Vagina (tissue), 2 donors: ENCODE results near the gene UQCC2. TPM values are rescaled to one million over a fixed set of nuclear protein-coding genes. Genes with fewer than 3 reads are reported as not detected.

Source experiments
- DNase-seq, 2 donors: peaks; one replicate each; pipeline ENCODE4 v3.0.0-alpha.2; 2017; ENCODE audit errors: extremely low spot score in 2 of 2
- H3K27ac ChIP-seq: fragments of 200-600 bp; sonication (generic); one replicate; pipeline ENCODE4 v1.5.1; 2019
- H3K27me3 ChIP-seq: fragments of 200-600 bp; sonication (generic); one replicate; pipeline ENCODE4 v1.5.1; 2019
- H3K36me3 ChIP-seq, 2 donors: fragments of 200-600 bp; sonication (generic); one replicate each; pipeline ENCODE4 v1.5.1; 2017 to 2019
- H3K4me1 ChIP-seq: fragments of 200-600 bp; sonication (generic); one replicate; pipeline ENCODE4 v1.5.1; 2019
- H3K4me3 ChIP-seq, 2 donors: fragments of 200-600 bp; sonication (generic); 1 replicate in 1 of 2; 2 replicates in 1 of 2; pipeline ENCODE4 v1.5.1; 2016 to 2019
- H3K9me3 ChIP-seq: fragments of 200-600 bp; sonication (generic); one replicate; pipeline ENCODE4 v1.5.1; 2019
- POLR2A ChIP-seq, 2 donors: fragments of 450-650 bp; IDR thresholded peaks; one replicate each; pipeline ENCODE4 v1.6.1; 2017; ENCODE audit warnings: antibody characterized with exemption in 2 of 2, mild to moderate bottlenecking in 2 of 2, moderate library complexity in 2 of 2
- POLR2AphosphoS5 ChIP-seq, 2 donors: sonication (generic); formaldehyde crosslinking; IDR thresholded peaks; one replicate each; pipeline ENCODE4 v1.9.0; 2017; ENCODE audit warnings: antibody characterized with exemption in 2 of 2, mild to moderate bottlenecking in 2 of 2, low read depth in 1 of 2; ENCODE audit not compliant: insufficient read depth in 1 of 2
- intact Hi-C: fragments of 100-400 bp; cut with DNase I; formaldehyde crosslinking; loops from one replicate; pipeline ENCODE4 v1.15.1; 2023
- total RNA-seq: library from RNA; depleted of rRNA; stranded (reverse); fragments of >200 nt; gene quantifications from one replicate; pipeline ENCODE4 v1.2.3, GENCODE V29; 2016
- TF ChIP-seq, protein P1 (sequence below), 3 experiments: fragments of 450-650 bp in 2 of 3; fragments of 200-600 bp in 1 of 3; sonication (generic) in 1 of 3; IDR thresholded peaks; one replicate each; pipeline ENCODE4 v1.5.1; 2017 to 2019; ENCODE audit warnings: antibody characterized with exemption in 3 of 3, mild to moderate bottlenecking in 2 of 3, moderate library complexity in 2 of 3

The UQCC2 gene
- total RNA-seq, 1 donor from 2014 or later: 16.2 TPM

DNA sequence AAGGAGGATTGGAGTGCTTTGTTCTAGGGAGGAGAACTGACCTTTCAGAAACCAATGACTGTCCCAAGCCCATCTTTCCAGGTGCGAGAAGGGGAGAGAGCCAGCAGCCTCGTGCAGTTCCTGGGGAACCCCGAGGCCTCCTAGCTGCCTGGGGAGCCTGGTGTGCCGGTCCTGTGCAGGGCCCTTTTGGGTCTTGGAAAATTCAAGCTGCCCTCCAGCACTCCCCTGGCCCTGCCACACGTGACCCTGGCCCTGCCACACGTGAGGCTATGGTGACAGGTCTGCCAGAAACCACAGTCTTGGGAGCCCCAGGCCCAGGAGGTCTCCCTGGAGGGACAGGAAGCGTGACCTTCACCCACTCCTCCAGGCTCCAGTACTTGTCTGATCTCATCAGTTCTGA lies 19.5 kb upstream of the UQCC2 start:
- no peak overlapping the region for H3K4me3 ChIP-seq
- no peaks in the 10 kb centered on the region for H3K36me3 ChIP-seq
- no peaks in the 10 kb centered on the region for H3K27me3 ChIP-seq
- DNase-seq: no peak
- H3K4me1 ChIP-seq: no peaks in the 10 kb centered on the region
- H3K9me3 ChIP-seq: no peaks in the 10 kb centered on the region
- intact Hi-C loops: no loop called here
- H3K27ac ChIP-seq: no peak overlapping the region
- TF ChIP-seq, protein P1, sequence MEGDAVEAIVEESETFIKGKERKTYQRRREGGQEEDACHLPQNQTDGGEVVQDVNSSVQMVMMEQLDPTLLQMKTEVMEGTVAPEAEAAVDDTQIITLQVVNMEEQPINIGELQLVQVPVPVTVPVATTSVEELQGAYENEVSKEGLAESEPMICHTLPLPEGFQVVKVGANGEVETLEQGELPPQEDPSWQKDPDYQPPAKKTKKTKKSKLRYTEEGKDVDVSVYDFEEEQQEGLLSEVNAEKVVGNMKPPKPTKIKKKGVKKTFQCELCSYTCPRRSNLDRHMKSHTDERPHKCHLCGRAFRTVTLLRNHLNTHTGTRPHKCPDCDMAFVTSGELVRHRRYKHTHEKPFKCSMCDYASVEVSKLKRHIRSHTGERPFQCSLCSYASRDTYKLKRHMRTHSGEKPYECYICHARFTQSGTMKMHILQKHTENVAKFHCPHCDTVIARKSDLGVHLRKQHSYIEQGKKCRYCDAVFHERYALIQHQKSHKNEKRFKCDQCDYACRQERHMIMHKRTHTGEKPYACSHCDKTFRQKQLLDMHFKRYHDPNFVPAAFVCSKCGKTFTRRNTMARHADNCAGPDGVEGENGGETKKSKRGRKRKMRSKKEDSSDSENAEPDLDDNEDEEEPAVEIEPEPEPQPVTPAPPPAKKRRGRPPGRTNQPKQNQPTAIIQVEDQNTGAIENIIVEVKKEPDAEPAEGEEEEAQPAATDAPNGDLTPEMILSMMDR (IDR thresholded peaks at IDR 0.05): no peak
- no peak for TF ChIP-seq POLR2AphosphoS5 (IDR thresholded peaks at IDR 0.05; ENCODE audit: insufficient read depth in 1 of 2, low read depth in 1 of 2)
- no peak for TF ChIP-seq POLR2A (IDR thresholded peaks at IDR 0.05)

DNA sequence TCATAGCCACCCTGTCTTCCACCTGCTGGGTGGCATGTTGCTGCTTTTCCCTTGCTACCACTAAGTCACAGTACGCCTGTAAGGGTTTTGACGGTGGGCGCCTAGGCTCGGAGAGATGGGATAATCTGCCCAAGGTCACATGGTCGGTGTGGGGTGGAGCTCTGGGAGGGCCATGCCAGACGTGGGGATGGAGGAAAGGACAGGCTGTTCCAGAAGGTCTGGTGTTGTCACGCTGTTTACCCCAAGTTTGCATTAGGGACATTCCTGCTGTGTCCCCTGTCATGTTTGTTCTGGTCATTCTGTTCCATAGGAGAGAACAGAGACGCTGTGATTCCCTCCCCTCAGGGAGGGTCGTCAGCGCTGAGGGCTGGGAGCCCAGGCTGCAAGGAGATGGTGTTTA lies 19.1 kb upstream of the UQCC2 start:
- Histone ChIP-seq H3K4me3 (no peak overlapping the region), H3K9me3 (no peaks in the 10 kb centered on the region), H3K27ac (no peak overlapping the region), H3K27me3 (no peaks in the 10 kb centered on the region), H3K4me1 (no peaks in the 10 kb centered on the region), H3K36me3 (no peaks in the 10 kb centered on the region)
- TF ChIP-seq, protein P1 (IDR thresholded peaks at IDR 0.05): no peak
- TF ChIP-seq POLR2A (IDR thresholded peaks at IDR 0.05): no peak
- TF ChIP-seq POLR2AphosphoS5 (IDR thresholded peaks at IDR 0.05; ENCODE audit: insufficient read depth in 1 of 2, low read depth in 1 of 2): no peak
- intact Hi-C loops: no loop called here
- DNase-seq: no peak

DNA sequence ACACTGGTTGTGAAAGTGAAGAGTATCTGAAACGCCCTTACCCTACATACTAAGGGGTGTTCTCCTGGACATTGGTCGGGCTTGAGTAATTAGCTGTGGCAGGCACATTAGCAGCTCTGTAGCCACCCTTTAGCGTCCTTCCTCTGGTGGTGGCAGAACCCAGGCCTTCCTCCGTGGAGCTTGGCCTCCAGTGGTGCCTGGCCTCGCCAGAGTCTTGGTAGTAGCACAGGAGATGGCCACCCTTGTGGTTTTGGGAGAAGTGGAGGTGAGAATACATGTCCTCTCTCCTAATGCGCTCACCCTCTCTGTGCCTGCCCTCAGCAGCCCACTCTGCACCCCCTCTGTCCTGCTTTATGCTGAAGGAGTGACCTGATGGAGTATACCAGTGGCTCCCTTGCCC lies 17.6 kb upstream of the UQCC2 start:
- H3K9me3 ChIP-seq: no peaks in the 10 kb centered on the region
- no peak overlapping the region for H3K27ac ChIP-seq
- TF ChIP-seq POLR2A (IDR thresholded peaks at IDR 0.05) (no peak), POLR2AphosphoS5 (IDR thresholded peaks at IDR 0.05; ENCODE audit: insufficient read depth in 1 of 2, low read depth in 1 of 2) (no peak)
- TF ChIP-seq, protein P1 (IDR thresholded peaks at IDR 0.05): no peak
- intact Hi-C loops: no loop called here
- H3K27me3 ChIP-seq: no peaks in the 10 kb centered on the region
- no peak for DNase-seq
- H3K4me1 ChIP-seq: no peaks in the 10 kb centered on the region
- H3K4me3 ChIP-seq: no peak overlapping the region
- H3K36me3 ChIP-seq: no peaks in the 10 kb centered on the region

DNA sequence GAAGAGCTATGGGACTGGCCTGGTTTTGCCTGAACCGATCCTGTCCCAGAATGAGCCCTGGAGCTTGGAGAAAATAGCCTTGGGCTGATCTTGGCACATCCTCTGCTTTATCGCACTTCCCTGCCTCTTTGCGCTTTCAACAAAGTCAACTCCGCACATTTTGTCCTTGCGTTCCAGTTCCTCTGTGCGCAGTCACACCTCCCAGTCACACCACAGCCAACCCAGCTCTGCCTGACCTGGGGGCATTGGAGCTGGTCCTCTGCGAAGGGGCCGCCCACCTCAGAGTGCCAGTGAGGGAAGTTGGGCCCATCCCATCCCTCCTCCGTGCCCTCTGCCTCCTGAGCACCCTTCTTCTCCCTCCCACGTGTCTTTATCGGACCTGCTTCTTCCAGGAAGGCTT lies 16.9 kb upstream of the UQCC2 start:
- no peaks in the 10 kb centered on the region for H3K9me3 ChIP-seq
- intact Hi-C loops: no loop called here
- DNase-seq: no peak
- no peaks in the 10 kb centered on the region for H3K36me3 ChIP-seq
- H3K27me3 ChIP-seq: no peaks in the 10 kb centered on the region
- no peaks in the 10 kb centered on the region for H3K4me1 ChIP-seq
- H3K4me3 ChIP-seq: no peak overlapping the region
- H3K27ac ChIP-seq: no peak overlapping the region
- TF ChIP-seq POLR2A (IDR thresholded peaks at IDR 0.05): no peak
- TF ChIP-seq POLR2AphosphoS5 (IDR thresholded peaks at IDR 0.05; ENCODE audit: insufficient read depth in 1 of 2, low read depth in 1 of 2): no peak
- TF ChIP-seq, protein P1 (IDR thresholded peaks at IDR 0.05): no peak

DNA sequence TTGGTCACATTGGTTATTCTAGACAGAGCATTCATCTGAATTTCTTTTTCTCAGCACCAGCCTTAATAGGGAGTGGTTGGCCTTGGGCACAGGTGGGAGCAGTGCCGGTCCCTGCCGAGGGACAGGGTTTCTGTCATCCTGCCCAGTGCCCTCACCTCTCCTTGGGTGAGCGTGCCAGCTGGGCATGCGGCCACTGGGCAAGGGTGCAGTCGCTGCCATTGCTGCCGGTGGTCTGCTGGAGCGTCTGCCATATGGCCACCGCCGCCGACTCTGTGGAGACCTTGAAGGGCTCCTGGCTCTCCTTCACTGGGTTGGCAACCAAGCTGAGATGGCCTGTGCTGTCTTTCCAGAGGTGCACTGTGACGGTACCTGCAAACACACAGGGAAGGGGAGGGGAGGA lies 16.4 kb upstream of the UQCC2 start:
- no peak for TF ChIP-seq POLR2AphosphoS5 (IDR thresholded peaks at IDR 0.05; ENCODE audit: insufficient read depth in 1 of 2, low read depth in 1 of 2)
- no peak for DNase-seq
- Histone ChIP-seq H3K4me3 (no peak overlapping the region), H3K4me1 (no peaks in the 10 kb centered on the region), H3K9me3 (no peaks in the 10 kb centered on the region), H3K27me3 (no peaks in the 10 kb centered on the region), H3K27ac (no peak overlapping the region), H3K36me3 (no peaks in the 10 kb centered on the region)
- intact Hi-C loops: no loop called here

DNA sequence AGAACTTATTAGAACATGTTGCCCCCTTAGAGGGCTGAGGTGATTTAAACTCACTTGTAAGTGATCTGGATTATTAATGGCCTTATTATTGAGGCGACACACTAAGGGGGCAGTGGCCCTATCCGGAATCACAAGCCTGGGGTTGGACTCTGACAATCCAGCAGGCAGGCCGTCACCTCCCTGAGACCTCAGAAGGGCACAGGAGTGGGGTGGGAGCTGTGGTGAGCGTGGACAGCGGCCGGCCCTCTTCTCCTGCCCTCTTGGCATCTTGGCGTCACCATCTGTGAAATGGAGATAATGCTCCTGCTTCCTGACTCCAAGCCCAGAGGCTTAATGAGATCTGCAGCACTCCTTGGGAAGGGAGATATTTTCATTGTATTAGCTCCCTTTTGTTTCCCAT lies 15.6 kb upstream of the UQCC2 start:
- Histone ChIP-seq H3K27me3 (no peaks in the 10 kb centered on the region), H3K27ac (no peak overlapping the region), H3K4me1 (no peaks in the 10 kb centered on the region), H3K4me3 (no peak overlapping the region), H3K9me3 (no peaks in the 10 kb centered on the region), H3K36me3 (no peaks in the 10 kb centered on the region)
- TF ChIP-seq POLR2AphosphoS5 (IDR thresholded peaks at IDR 0.05; ENCODE audit: insufficient read depth in 1 of 2, low read depth in 1 of 2) (no peak), POLR2A (IDR thresholded peaks at IDR 0.05) (no peak)
- TF ChIP-seq, protein P1 (IDR thresholded peaks at IDR 0.05): no peak
- DNase-seq: no peak
- intact Hi-C loops: no loop called here
